Stimulated activated CD8-positive, alpha-beta memory T cell treated with anti-CD3 and anti-CD28 coated beads, Interleukin-4, amount 100 ng/mL, for 1 hour (primary cell): Measurements from ENCODE around the gene FOXF1.

Experiments used
- DNase-seq, 2 donors: peaks; one replicate each; pipeline ENCODE4 v3.0.0-alpha.2; 2020; ENCODE audit warnings: low read depth in 2 of 2, low spot score in 1 of 2

Gene FOXF1

DNA sequence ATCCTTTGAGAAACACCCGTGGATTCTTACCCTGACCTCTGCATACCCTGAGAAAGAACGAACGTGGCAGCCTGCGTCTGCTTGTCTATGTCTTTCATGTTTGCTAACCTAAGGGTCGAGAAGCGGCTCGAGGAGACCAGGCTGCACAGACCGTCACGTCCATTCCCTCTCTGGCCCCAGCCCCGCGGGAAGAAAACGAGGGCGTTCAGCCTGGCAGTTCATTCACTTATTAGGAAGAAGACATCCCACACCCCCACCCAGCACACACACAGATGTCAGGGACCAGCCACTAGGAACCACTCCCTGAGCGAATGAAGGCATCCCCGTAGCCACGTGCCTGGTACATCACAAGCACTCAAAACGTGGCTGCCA is 45.4 kb downstream of the FOXF1 start:
- DNase-seq = no peak

DNA sequence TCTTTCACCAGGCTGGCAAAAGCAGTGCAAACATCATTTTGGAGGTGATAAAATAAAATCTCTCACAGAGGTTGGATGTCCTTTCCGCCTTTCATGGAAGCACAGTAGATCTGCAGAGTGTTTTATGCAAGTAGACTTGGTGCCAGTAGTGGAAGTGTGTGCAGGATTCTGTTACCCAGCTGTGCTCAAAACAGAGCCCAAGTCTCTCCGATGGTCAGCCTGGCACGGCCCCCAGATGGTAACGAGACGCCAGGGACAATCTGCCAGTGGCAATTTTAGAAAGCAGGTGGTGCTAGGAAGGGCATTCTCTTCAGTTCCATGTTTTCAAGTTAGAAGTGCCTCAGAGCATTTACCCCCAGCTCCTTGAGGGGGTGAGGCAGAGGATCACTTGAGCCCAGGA is 46.2 kb downstream of the FOXF1 start:
- no peak for DNase-seq

DNA sequence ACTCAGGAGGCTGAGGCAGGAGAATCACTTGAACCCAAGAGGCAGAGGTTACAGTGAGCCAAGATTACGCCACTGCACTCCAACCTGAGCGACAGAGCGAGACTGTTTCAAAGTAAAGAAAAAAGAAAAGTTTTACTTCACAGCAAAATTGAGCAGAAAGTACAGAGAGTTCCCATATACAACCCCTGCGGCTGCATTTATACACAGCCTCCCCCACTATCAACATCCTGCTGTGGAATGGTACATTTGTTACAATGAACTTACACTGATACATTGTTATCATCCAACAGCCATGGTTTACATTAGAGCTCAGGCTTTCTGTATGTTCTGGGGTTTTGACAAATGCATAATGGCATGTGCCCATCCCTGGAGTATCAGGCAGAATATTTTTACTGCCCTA is 47.3 kb downstream of the FOXF1 start:
- no peak for DNase-seq

DNA sequence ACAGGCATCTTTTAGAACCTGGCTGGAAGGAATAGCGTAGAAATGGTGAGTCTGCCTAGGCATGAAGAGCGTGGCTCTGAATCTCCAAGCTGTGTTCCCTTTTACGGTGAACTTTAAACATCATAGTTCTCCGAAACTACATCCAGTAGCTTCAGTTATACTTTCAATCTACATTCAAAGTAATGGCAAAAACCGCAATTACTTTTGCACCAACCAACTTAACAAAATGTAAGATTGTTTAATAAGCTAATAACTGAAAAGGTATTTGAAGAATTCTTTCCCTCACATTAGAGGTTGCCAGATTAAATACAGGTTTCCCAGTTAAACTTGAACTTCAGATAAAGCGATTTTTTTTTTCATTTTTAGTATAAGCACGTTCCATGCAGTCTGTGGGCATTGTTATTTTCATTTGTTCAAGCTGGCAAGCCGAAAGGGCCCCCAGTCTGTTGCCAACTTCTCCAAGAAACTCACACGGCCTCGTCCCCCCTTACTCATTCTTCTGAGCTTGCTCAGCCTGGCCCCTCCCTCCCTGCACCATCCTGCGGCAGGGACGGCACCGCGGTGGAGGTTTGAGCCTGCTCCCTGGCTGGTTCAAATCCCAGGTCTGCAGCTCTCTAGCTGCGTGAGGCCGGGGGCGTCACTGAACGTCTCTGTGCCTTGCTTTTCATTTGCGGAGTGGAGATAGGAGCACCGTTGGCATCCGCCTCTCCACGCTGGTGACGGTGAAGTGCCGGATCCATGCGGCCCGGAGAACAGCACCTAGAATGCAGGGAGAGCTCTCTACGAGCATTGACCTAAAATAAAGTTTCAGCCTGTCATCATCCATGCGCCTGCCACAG is 48.2 kb downstream of the FOXF1 start:
- no peak for DNase-seq

DNA sequence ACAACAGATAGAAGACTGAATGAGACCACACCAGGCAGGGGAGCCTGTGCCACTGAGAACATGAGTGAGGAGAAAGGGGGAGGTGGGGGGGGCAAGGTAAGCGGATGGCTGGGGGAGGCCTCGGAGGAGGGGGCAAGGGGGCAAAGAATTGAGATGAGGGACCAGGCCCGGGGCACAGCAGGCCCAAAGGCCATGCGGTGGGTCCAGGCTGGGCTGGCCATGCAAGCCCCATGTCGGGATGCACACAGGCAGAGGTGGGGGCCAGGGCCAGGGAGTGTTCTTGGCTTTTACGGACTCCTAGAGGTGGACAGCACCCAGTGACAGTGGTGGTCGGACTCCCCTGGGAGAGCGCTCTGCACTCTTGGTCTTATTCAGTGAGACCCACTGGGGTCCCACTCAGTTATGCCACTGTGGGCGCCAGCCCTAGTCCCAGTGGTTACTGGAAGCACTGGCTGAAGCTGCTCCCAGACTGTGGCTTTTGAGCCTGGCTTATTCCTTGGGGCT is 49.5 kb downstream of the FOXF1 start:
- no peak for DNase-seq

DNA sequence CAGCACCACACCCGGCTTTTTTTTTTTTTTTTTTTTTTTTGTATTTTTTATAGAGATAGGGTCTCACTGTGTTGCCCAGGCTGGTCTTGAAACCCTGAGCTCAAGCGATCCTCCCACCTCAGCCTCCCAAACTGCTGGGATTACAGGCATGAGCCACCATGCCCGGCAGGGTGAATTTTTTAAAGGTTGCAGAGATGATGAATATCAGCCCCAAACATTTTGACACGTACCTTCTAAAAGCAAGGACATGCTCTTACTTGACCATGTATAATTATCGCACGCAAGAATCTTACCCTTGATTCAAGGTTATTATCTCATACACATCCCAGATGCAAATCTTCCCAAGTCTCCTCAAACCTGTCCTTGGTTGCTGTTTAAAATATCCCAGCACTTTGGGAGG is 52.0 kb downstream of the FOXF1 start:
- no peak for DNase-seq

DNA sequence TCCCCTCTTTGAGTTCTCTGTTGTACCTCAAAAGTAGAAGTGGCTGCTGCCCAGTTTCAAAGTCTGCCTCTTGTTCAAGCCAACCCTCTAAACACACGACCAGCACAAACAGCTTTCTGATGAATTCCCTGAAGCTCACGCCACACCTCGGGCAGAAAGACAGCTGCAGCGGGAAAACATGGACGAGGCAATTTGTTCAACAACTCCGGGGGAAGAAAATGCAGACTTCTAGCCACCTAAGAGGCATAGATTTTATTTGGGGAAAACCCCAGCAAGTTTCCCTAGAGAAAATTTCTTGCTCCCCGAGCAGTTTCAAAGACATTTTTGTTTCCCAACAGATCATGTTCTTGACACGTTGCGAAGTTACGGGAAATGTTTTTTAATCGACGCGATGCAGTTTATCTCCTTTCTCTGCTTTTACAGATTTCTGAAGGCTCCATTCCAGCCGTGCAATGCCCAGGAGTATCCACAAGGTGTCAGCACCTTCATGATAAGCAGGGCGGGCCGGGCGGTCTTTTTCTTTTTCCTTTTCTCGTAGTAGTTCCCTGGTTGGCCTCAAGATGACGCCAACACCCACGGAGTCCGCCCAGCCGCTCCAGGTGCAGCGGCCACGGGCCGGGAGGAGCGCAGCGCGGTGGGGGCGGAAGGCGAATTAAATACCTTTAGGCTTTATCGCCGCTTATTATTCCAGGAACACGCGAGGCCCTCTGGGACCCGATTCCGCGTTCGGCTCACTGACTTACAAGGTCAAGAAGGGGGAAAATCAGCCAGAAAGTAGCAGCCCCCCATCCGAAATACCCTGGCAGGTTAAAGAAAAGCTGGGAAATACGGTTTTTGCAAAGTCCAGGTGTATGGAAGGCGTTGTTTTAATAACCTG is 53.4 kb downstream of the FOXF1 start:
- DNase-seq = peak; percentile 71 to 76
